WTC11 (cell line): ENCODE data around the gene MADCAM1. TPM values are rescaled to one million over a fixed set of nuclear protein-coding genes. Genes with fewer than 3 reads are reported as not detected.
"Not testable (repeated sequence)": the region's sequence is repeated elsewhere in the genome, so short reads cannot be mapped to it uniquely, and the experiment has no call there.

ENCODE experiments used
- ATAC-seq: fragments of 200-7000 bp; cut with Tn5 transposase; 2 replicates; pipeline ENCODE4 v1.10.0; 2021; ENCODE audit warnings: mild to moderate bottlenecking, moderate library complexity
- CTCF ChIA-PET: fragments of 300-600 bp; sonication (Branson Sonifier 250); formaldehyde crosslinking; loops from one replicate; lab custom pipeline; 2021; ENCODE audit warnings: antibody characterized with exemption; lab: Charles Lee
- POLR2A ChIA-PET: fragments of 350-600 bp; sonication (Branson Sonifier 250); formaldehyde crosslinking; loops from one replicate; lab custom pipeline; 2021; ENCODE audit warnings: antibody characterized with exemption; lab: Charles Lee
- DNase-seq: peaks from one replicate; pipeline ENCODE4 v3.0.0; 2021; ENCODE audit warnings: low spot score
- H3K27ac Mint-ChIP-seq: 2 replicates; pipeline ENCODE4 v1.8.0; 2021; ENCODE audit warnings: mixed read lengths
- H3K27me3 Mint-ChIP-seq: 2 replicates; pipeline ENCODE4 v1.8.0; 2021; ENCODE audit warnings: low read depth, mild to moderate bottlenecking, moderate library complexity, mixed read lengths
- H3K36me3 Mint-ChIP-seq: 2 replicates; pipeline ENCODE4 v1.8.0; 2021; ENCODE audit warnings: mixed read lengths
- H3K4me1 Mint-ChIP-seq: 2 replicates; pipeline ENCODE4 v1.8.0; 2022; ENCODE audit warnings: mixed read lengths
- H3K4me3 Mint-ChIP-seq: 2 replicates; pipeline ENCODE4 v1.8.0; 2021; ENCODE audit warnings: mild to moderate bottlenecking, moderate library complexity, mixed read lengths
- H3K9me3 Mint-ChIP-seq: 2 replicates; pipeline ENCODE4 v1.8.0; 2021; ENCODE audit warnings: mixed read lengths
- CREM ChIP-seq: sonication (generic); formaldehyde crosslinking; IDR thresholded peaks from 2 replicates; pipeline ENCODE4 v1.8.1; 2022; ENCODE audit warnings: mild to moderate bottlenecking, missing genetic modification reagents, moderate library complexity
- GTF2I ChIP-seq: fragments of 250-450 bp; sonication (Bioruptor Pico); conservative IDR thresholded peaks from 2 replicates; pipeline ENCODE4 v1.4.0; 2021; ENCODE audit warnings: mild to moderate bottlenecking
- HMGA2 ChIP-seq: fragments of 250-450 bp; sonication (Bioruptor Pico); IDR thresholded peaks from 2 replicates; pipeline ENCODE4 v1.4.0; 2021; ENCODE audit warnings: mild to moderate bottlenecking, moderate library complexity
- MYBL2 ChIP-seq: sonication (generic); formaldehyde crosslinking; IDR thresholded peaks from 2 replicates; pipeline ENCODE4 v1.8.1; 2023; ENCODE audit warnings: mild to moderate bottlenecking, moderate library complexity, missing genetic modification reagents
- NR1H2 ChIP-seq: sonication (generic); formaldehyde crosslinking; IDR thresholded peaks from 2 replicates; pipeline ENCODE4 v1.9.0; 2021; ENCODE audit warnings: mild to moderate bottlenecking, moderate library complexity, missing genetic modification reagents
- NR3C1 ChIP-seq: sonication (generic); formaldehyde crosslinking; conservative IDR thresholded peaks from 2 replicates; pipeline ENCODE4 v1.8.1; 2023; ENCODE audit warnings: low read depth, mild to moderate bottlenecking, missing genetic modification reagents
- SMAD3 ChIP-seq: sonication (generic); formaldehyde crosslinking; IDR thresholded peaks from 2 replicates; pipeline ENCODE4 v1.8.0; 2022; ENCODE audit warnings: missing genetic modification reagents, mild to moderate bottlenecking, borderline replicate concordance
- TP53 ChIP-seq: sonication (generic); formaldehyde crosslinking; IDR thresholded peaks from 2 replicates; pipeline ENCODE4 v1.8.1; 2023; ENCODE audit warnings: mild to moderate bottlenecking, missing genetic modification reagents
- ZNF121 ChIP-seq: sonication (generic); formaldehyde crosslinking; IDR thresholded peaks from 2 replicates; pipeline ENCODE4 v1.8.0; 2023; ENCODE audit warnings: missing genetic modification reagents
- ZNF232 ChIP-seq: sonication (generic); formaldehyde crosslinking; IDR thresholded peaks from 2 replicates; pipeline ENCODE4 v1.8.0; 2022; ENCODE audit warnings: mild to moderate bottlenecking, missing genetic modification reagents
- total RNA-seq: library from RNA; stranded (reverse); gene quantifications from 3 replicates; pipeline ENCODE4 v1.2.3, GENCODE V29; 2021
- TF ChIP-seq, protein P1 (sequence below): sonication (generic); formaldehyde crosslinking; conservative IDR thresholded peaks from 2 replicates; pipeline ENCODE4 v1.8.1; 2023; ENCODE audit warnings: mild to moderate bottlenecking, low read depth, missing genetic modification reagents, moderate library complexity
- TF ChIP-seq, protein P2 (sequence below): sonication (generic); formaldehyde crosslinking; IDR thresholded peaks from 2 replicates; pipeline ENCODE4 v1.8.0; 2022; ENCODE audit warnings: mild to moderate bottlenecking, missing genetic modification reagents
- TF ChIP-seq, protein P3 (sequence below): sonication (generic); formaldehyde crosslinking; IDR thresholded peaks from 2 replicates; pipeline ENCODE4 v1.8.0; 2023; ENCODE audit warnings: mild to moderate bottlenecking, missing genetic modification reagents

Gene MADCAM1
- total RNA-seq, 1 experiment from 2014 or later: 4.7 TPM

DNA sequence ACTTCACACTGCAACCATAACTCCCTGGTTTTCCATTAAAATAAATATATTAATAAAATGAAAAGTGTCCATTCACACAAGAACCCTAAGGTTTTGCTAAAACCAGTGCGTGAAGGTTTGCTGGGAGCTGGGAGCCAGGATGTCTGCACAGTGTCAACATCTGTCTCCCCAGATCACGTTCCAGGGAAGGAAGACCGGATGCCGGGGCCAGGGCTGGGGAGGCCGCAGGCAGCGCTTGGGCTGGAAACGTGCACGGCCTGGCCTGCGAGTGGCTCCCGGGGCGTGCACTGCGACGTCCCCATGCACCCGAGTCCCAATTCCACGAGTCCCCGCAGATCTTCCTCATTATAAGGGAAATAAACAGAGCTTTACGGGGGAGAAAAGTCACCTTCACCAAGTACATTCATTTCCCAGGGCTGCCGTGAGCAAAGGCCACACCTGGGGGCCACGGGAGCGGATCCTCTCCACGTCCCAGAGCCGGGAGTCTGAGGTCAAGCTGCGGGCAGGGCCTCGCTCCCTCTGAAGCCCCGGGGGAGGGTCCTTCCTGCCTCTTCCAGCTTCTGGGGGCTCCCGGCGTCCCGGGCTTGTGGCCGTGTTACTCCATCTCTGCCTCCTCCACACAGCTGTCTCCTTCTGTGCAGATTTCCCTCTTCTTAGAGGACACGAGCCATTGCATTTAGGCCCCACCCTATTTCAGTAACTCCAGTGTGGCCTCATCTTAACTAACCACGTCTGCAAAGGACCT is 48.3 kb upstream of the MADCAM1 start:
- POLR2A ChIA-PET: no interaction called here
- H3K27ac Mint-ChIP-seq: no peak overlapping the region
- CTCF ChIA-PET: interaction anchor here (1.0 to 1.4 kb wide), 2 partner anchors 59 to 63 kb away, joined by 3 to 4 read pairs; no protein-coding TSS in a partner anchor
- DNase-seq: no peak
- no peak for ATAC-seq
- peaks cover 3% of the 10 kb centered on the region; the same call in 1 of the 2 replicates for H3K27me3 Mint-ChIP-seq
- peaks cover 16% of the 10 kb centered on the region for H3K9me3 Mint-ChIP-seq
- TF ChIP-seq, protein P1, sequence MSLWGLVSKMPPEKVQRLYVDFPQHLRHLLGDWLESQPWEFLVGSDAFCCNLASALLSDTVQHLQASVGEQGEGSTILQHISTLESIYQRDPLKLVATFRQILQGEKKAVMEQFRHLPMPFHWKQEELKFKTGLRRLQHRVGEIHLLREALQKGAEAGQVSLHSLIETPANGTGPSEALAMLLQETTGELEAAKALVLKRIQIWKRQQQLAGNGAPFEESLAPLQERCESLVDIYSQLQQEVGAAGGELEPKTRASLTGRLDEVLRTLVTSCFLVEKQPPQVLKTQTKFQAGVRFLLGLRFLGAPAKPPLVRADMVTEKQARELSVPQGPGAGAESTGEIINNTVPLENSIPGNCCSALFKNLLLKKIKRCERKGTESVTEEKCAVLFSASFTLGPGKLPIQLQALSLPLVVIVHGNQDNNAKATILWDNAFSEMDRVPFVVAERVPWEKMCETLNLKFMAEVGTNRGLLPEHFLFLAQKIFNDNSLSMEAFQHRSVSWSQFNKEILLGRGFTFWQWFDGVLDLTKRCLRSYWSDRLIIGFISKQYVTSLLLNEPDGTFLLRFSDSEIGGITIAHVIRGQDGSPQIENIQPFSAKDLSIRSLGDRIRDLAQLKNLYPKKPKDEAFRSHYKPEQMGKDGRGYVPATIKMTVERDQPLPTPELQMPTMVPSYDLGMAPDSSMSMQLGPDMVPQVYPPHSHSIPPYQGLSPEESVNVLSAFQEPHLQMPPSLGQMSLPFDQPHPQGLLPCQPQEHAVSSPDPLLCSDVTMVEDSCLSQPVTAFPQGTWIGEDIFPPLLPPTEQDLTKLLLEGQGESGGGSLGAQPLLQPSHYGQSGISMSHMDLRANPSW (CRISPR knock-in tag): no peak
- no peak for TF ChIP-seq NR3C1 (CRISPR knock-in tag)
- TF ChIP-seq ZNF232 (CRISPR knock-in tag): no peak
- TF ChIP-seq, all 79 proteins: peak for 0
- peaks cover 15% of the 10 kb centered on the region for H3K36me3 Mint-ChIP-seq
- H3K4me1 Mint-ChIP-seq: no peaks in the 10 kb centered on the region
- no peak overlapping the region for H3K4me3 Mint-ChIP-seq

DNA sequence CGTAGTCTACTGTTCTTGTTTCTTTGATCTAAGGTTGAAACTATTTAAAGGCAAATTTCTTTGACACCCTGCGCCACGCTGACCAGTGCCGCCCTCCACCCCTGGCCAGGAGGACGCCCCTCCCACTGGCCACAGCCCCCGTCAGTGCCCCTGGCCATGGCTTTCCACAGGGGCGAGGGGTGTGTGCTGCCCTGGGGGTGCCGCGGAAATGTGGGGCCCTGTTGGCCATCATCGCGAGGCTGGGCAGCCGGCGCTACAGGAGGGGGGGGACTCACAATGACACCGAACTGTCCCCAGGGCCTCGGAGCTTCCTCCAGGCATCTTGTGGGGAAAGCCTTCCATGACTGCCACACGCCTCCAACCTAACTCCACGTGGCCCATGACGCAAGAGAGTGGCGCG is 46.4 kb upstream of the MADCAM1 start:
- H3K4me1 Mint-ChIP-seq: no peaks in the 10 kb centered on the region
- CTCF ChIA-PET: no interaction called here
- POLR2A ChIA-PET: no interaction called here
- DNase-seq: no peak
- peaks cover 15% of the 10 kb centered on the region for H3K36me3 Mint-ChIP-seq
- H3K9me3 Mint-ChIP-seq: peaks cover 16% of the 10 kb centered on the region
- no peak for ATAC-seq
- peaks cover 3% of the 10 kb centered on the region; the same call in 1 of the 2 replicates for H3K27me3 Mint-ChIP-seq
- no peak overlapping the region for H3K27ac Mint-ChIP-seq
- no peak for TF ChIP-seq NR1H2 (CRISPR knock-in tag)
- TF ChIP-seq, protein P2, sequence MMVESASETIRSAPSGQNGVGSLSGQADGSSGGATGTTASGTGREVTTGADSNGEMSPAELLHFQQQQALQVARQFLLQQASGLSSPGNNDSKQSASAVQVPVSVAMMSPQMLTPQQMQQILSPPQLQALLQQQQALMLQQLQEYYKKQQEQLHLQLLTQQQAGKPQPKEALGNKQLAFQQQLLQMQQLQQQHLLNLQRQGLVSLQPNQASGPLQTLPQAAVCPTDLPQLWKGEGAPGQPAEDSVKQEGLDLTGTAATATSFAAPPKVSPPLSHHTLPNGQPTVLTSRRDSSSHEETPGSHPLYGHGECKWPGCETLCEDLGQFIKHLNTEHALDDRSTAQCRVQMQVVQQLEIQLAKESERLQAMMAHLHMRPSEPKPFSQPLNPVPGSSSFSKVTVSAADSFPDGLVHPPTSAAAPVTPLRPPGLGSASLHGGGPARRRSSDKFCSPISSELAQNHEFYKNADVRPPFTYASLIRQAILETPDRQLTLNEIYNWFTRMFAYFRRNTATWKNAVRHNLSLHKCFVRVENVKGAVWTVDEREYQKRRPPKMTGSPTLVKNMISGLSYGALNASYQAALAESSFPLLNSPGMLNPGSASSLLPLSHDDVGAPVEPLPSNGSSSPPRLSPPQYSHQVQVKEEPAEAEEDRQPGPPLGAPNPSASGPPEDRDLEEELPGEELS (CRISPR knock-in tag): no peak
- no peak for TF ChIP-seq SMAD3
- no peak for TF ChIP-seq HMGA2 (CRISPR knock-in tag)
- TF ChIP-seq GTF2I: no peak
- TF ChIP-seq MYBL2 (CRISPR knock-in tag): no peak
- no peak for TF ChIP-seq TP53 (CRISPR knock-in tag)
- TF ChIP-seq, protein P1 (CRISPR knock-in tag): no peak
- TF ChIP-seq, protein P3, sequence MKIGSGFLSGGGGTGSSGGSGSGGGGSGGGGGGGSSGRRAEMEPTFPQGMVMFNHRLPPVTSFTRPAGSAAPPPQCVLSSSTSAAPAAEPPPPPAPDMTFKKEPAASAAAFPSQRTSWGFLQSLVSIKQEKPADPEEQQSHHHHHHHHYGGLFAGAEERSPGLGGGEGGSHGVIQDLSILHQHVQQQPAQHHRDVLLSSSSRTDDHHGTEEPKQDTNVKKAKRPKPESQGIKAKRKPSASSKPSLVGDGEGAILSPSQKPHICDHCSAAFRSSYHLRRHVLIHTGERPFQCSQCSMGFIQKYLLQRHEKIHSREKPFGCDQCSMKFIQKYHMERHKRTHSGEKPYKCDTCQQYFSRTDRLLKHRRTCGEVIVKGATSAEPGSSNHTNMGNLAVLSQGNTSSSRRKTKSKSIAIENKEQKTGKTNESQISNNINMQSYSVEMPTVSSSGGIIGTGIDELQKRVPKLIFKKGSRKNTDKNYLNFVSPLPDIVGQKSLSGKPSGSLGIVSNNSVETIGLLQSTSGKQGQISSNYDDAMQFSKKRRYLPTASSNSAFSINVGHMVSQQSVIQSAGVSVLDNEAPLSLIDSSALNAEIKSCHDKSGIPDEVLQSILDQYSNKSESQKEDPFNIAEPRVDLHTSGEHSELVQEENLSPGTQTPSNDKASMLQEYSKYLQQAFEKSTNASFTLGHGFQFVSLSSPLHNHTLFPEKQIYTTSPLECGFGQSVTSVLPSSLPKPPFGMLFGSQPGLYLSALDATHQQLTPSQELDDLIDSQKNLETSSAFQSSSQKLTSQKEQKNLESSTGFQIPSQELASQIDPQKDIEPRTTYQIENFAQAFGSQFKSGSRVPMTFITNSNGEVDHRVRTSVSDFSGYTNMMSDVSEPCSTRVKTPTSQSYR (CRISPR knock-in tag): no peak
- no peak for TF ChIP-seq ZNF121 (CRISPR knock-in tag)
- TF ChIP-seq CREM (CRISPR knock-in tag): no peak
- TF ChIP-seq ZNF232 (CRISPR knock-in tag): no peak
- no peak overlapping the region for H3K4me3 Mint-ChIP-seq

DNA sequence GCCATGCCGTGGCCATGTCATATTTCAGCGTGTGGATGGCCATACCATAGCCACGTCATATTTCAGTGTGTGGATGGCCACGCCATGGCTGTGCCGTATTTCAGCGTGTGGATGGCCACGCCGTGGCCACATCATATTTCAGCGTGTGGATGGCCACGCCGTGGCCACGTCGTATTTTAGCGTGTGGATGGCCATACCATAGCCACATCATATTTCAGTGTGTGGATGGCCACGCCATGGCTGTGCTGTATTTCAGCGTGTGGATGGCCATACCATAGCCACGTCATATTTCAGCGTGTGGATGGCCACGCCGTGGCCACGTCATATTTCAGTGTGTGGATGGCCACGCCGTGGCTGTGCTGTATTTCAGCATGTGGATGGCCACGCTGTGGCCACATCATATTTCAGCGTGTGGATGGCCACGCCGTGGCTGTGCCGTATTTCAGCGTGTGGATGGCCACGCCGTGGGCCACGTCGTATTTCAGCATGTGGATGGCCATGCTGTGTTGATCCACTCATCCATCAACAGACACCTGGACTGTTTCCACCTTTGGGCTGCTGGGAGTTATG is 45.3 kb upstream of the MADCAM1 start:
- peaks cover 15% of the 10 kb centered on the region for H3K36me3 Mint-ChIP-seq
- H3K4me3 Mint-ChIP-seq, H3K27me3 Mint-ChIP-seq, H3K4me1 Mint-ChIP-seq, DNase-seq, POLR2A ChIA-PET, CTCF ChIA-PET, ATAC-seq, H3K27ac Mint-ChIP-seq: not testable (repeated sequence)
- peaks cover 16% of the 10 kb centered on the region for H3K9me3 Mint-ChIP-seq
